Activated CD4-positive, alpha-beta T cell treated with anti-CD3 and anti-CD28 coated beads for 4 hours (primary cell): Measurements from ENCODE around the gene COPG2.
A peak's percentile ranks its signal among the peaks of the same experiment; 100 is the strongest.
"Not testable (repeated sequence)": the region's sequence is repeated elsewhere in the genome, so short reads cannot be mapped to it uniquely, and the experiment has no call there.

ENCODE experiments used
- DNase-seq, 2 donors: peaks; one replicate each; pipeline ENCODE4 v3.0.0-alpha.2; 2020

Gene COPG2, protein sequence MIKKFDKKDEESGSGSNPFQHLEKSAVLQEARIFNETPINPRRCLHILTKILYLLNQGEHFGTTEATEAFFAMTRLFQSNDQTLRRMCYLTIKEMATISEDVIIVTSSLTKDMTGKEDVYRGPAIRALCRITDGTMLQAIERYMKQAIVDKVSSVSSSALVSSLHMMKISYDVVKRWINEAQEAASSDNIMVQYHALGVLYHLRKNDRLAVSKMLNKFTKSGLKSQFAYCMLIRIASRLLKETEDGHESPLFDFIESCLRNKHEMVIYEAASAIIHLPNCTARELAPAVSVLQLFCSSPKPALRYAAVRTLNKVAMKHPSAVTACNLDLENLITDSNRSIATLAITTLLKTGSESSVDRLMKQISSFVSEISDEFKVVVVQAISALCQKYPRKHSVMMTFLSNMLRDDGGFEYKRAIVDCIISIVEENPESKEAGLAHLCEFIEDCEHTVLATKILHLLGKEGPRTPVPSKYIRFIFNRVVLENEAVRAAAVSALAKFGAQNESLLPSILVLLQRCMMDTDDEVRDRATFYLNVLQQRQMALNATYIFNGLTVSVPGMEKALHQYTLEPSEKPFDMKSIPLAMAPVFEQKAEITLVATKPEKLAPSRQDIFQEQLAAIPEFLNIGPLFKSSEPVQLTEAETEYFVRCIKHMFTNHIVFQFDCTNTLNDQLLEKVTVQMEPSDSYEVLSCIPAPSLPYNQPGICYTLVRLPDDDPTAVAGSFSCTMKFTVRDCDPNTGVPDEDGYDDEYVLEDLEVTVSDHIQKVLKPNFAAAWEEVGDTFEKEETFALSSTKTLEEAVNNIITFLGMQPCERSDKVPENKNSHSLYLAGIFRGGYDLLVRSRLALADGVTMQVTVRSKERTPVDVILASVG

DNA sequence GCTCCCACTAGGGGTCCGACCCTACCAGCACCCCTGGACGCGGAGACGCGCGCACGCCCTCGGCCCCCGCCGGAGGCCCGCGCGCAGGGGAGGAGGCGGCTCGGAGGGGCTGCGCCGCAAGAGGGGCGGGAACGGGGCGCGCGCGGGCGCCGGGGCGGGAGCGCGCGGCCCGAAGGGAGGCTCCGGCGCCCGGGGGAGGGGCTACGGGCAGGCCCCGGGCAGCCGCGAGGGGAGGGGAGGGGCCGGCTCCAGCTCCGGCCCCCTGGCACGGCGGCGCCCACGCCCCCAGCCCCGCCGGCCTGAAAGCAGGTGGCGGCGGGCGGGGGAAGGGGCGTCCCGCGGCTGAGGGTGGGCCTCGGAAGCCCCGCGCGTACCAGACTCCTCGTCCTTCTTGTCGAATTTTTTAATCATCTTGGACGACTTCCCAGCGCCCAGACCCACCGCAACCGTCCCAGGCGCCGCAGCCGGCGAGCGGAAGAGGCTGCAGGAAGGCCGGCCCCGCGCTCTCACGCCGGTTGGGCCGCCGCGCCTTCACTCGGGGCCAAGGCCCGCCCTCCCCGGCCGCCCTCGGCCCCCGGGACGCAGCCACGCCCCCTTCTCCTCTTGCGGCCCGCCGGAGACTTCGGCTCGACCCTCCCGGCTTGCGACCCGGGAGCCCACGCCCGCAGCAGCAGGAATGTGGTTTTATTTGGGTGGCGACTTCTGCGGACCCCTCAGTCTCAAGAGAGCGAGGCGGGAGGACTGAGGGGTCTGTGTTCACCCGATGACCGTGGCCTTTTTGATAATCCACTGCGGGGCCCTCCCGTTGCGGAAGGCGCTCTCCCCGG lies at the start of gene COPG2:
Gene COPG2 (minus strand): TSS at position 491 of the 827 bp plus-strand sequence. CDS start 80 bp downstream, at position 411.
- DNase-seq = peak; percentile 73

DNA sequence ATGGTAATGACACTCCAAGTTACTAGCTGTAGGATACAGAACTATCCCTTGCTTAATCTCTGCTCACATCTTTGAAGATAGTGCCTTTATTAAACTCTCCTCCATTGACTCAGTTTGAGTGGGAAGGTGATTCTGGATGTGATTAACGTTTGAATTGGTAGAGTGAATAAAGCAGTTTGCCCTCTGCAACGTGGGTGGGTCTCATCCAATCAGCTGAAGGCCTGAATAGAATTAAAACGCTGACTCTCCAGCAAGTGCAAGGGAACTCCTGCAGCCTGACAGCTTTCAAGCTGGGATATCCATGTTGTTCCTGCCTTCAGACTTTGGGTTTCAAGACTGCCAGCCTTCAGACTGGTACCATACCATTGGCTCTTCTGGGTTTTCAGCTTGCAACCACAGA lies 43.9 kb upstream of the COPG2 start:
- DNase-seq = no peak

DNA sequence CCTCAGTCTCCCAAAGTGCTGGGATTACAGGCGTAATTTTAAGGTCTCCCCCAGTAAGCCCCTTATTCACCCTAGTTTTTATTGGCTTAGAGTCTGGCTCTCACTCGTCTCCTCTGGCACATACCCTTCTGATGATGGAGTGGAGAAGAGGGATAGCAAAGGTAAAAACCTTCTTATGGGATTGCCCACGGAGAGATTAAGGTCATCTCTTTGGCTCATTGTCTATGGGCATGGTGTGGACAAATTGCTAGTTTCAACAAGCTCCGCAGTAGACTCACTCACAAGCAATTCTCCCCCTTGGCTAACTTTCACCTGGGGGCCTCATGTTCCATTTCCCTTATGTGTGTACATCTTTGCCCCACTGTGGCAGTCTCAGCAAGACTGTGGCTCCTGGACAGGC lies 40.2 kb upstream of the COPG2 start:
- DNase-seq = no peak

DNA sequence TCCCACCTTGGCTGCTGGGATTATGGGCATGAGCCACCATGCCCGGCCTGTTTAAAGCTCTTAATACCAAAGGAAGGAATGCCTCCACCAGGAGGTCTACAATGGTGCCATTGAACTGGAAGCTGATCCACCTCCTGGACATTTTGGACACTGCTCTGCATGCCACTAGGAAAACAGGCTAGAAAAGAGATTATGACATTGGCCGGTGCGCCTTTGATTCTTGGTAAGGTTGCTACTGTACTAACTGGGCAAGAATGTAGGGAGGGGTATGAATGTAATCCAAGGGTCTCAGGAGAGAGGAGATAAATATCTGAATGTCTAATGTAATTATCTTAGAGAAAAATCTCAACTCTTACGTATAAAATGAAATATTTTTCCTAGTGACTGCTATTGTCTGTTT lies 39.5 kb upstream of the COPG2 start:
- DNase-seq = no peak

DNA sequence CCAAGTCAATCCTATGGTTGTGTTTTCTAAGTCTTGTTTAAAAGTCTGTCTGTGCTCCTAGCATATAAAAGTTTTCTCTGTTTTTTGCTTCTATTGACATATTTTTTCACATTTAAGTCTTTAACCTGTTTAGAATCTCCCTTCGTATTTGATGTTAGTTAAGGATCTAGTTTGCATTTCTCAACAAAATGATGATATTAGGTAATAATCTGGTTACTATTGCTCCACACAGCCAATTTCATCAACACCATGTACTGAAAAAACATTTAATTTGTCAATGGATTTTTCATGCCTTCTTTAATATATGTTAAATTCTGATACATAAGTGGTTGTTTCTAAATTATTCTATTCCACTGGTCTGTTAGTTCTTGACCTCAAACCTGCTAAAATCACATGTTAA lies 35.3 kb upstream of the COPG2 start:
- DNase-seq = no peak

DNA sequence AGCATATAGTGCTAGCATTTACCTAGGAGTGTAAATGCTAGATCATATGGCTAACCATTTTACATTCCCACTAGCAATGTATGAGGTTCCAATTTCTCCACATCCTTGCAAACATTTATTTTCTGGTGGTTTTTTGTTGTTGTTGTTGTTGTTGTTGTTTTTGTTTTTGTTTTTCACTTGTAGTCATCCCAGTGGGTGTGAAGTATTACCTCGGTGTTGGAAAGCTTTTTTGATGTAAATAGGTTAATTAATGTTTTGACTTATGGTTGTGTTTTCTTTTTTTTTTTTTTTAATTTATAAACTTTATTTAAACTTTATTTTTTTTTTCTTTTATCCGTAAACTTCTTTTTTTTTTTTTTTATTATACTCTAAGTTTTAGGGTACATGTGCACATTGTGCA lies 33.1 kb upstream of the COPG2 start:
- DNase-seq = no peak

DNA sequence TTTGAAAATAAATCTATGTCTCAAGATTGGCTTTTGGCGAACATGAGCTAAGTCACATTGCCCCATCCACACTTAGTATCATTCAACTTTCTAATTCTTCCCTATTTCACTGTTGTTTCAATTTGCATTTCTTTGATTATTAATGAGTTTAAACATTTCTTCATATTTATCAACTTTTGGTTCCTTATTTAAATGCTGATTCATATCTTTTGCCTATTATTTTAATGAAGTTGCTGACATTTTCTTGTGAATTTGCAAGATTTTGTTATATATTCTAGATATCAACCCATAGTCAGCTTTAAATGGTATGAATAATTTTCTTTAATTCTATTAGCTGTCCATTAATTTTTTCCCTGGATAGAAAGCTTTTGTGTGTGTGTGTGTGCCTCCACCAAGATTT lies 32.2 kb upstream of the COPG2 start:
- no peak for DNase-seq

DNA sequence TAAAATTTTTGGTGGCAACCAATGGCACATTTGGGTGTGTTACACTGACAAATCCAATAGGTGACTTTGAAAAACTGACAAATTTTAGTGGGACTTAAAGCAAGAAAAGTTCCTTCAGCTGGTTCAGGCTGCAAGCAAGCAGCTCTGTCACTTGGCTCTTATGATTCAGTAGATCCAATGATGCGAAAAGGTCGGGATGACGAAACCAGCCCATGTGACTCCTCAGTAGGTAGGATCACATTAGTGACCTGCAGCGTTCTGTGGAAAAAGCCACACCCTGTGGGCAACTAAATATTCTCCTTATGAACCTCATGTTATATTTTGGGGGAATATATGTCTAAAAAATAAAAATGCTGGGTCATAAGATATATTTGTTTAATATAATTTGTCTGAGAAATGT lies 31.1 kb upstream of the COPG2 start:
- no peak for DNase-seq

DNA sequence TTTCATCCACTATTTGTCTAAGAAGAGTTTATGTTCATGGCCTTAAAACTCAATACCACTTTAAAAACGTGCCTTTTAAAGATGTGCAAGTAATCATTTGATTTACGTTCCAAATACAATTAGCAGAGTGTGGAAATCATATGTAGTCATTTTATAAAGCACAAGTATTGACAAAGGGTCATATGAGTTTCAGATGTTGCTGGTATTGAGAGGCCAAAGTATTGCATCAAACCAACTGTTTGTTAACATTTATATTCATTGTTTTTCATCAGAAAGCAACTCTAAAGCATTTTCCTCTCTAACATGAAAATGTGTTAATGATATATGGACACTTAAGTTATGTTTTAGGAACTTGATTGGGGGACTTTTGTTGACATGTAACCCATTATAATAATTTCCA lies 29.3 kb upstream of the COPG2 start:
- no peak for DNase-seq

DNA sequence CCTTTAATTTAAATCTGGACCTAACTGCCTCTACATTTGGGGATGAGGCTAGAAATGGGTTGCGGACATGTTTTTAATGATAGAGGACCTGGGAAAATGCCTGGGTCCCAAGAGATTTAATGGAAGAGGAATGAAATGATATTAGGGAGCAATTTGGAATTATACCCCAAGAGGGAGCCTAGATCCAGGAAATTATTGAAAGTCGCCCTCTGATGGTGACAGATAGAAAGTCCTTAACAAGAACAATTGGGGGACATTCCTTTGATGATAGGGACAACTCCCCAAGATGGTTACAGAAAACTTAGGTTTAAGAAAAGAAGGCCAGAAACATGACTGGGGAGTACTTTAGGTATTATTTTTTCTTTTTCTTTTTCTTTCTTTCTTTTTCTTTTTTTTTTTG lies 27.3 kb upstream of the COPG2 start:
- DNase-seq = no peak

DNA sequence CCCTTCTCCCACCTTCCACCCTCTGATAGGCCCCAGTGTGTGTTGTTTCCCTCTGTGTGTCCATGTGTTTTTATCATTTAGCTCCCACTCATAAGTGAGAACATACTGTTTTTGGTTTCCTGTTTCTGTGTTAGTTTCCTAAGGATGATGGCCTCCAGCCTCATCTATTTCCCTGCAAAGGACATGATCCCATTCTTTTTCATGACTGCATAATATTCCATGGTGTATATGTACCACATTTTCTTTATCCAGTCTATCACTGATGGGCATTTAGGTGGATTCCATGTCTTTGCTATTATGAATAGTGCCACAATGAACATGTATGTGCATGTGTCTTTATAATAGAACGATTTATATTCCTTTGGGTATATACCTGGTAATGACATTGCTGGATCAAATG lies 23.8 kb upstream of the COPG2 start:
- DNase-seq = not testable (repeated sequence)

DNA sequence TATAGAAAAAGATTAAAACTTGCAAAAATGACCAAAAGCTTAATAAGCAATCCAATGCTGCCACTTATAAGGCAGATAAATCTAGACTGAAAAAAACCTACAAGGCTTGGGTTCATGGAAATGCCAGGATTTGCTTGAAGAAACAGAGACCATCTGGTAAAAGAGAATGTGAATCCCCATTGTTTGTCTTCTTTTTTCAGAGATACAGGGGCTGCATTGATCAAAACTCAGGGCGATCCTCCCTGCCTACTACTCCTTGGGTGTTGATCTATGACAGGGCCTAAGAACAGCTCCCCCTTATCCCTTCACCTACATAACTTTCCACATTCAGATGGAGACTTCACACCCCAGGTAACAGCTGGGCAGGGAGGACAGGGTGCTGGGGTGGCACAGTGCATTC lies 21.1 kb upstream of the COPG2 start:
- DNase-seq = no peak

DNA sequence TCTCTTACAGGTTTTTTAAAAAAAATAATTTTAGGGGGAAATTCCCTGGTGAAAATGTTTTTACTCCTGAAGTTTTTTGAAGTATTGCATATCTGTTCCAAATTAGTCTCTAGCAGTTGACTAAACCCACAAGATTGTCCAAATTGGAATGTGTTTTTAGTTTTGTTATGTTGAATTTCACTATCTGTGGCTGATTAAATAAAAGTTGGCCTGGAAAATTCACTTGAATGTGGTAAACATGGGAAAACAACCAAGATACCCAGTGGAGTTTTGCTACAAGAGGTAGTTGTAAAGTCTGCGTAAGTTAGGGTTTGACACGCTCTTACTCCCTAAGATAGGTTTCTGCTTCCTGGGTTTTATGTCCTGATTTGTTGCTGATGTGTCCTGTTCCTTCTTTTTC lies 14.5 kb upstream of the COPG2 start:
- no peak for DNase-seq

DNA sequence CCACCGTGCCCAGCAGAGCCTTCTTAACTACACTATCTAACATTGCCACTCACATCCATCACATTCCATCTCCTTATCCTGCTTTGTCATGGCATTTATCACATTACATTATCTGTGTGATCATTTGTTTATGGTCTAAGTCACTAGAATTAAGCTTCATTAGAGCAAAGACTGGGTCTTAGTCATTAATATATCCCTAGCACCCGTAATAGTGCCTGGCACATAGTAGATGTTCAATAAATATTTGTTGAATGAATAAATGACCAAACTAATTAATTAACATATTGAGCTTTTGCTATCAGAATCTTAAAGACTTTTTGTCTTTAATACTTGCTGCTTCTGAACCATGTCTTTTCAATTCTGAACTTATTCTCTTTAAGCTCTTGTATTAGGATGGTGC lies 5.9 kb upstream of the COPG2 start:
- DNase-seq = no peak

DNA sequence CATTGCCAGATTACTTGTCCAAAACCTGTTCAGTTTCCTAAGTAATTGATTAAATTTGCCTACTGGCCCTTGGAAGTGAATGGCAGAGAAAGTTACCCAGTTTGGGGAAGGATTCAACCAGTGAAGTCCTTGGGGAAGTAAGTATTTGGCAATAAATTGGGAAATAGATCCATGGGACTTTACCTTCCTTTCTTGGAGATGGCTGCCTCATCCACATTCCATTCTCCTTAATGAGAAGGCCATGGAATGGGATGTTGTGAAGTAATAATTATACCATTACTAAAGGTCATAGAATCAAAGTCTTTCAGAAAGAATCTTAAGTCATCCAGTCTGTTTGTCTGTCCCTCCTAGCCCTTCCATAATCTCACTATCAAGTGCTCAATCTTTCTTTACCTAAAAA lies 4.5 kb upstream of the COPG2 start:
- no peak for DNase-seq

DNA sequence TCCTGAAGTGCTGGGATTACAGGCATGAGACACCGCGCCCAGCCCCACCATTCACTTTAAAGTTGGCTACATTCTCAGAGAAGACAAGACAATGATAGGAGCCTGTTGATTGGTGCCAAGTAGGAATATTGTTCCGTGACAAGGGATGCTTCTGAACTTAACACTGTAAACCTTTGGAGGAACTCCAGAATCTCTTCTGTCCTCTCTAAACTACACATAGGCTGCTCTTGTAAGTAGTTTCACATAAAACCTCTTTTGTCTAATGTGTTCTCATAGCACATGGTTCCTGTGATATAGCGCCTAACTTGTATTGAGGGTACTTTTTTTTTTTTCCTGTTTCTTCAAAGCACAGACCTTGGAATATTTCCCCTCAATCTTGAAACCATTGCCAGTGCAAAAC lies 3.6 kb upstream of the COPG2 start:
- DNase-seq = no peak

DNA sequence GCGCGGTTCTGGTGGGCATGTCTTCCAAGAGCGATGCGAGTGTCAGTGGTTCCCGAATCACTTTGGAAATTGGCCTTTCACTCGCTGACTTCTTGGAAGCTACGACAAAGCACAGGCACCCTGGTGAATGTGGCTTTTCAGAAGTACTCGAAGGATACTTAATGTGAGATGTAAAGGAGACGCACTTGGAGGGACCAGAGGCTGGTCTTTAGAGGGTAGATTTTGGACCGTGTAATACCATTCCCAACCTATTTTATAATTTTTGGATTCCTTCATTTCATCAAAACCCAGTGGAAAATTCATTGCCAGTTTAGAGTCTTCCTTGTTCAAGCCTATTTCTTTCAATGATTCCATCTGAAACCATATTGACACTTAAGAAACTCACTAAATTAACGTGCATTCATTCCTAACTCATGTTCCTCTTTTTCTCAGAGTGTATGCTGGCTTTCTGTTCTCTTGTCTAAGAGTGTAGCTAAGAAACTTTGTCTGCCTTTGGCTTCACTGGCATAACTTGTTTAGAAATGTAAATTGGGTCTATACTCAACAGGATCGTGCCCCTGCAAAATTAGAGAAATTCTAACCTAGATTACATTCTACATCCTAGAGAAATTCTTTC lies 645 bp upstream of the COPG2 start:
- no peak for DNase-seq

DNA sequence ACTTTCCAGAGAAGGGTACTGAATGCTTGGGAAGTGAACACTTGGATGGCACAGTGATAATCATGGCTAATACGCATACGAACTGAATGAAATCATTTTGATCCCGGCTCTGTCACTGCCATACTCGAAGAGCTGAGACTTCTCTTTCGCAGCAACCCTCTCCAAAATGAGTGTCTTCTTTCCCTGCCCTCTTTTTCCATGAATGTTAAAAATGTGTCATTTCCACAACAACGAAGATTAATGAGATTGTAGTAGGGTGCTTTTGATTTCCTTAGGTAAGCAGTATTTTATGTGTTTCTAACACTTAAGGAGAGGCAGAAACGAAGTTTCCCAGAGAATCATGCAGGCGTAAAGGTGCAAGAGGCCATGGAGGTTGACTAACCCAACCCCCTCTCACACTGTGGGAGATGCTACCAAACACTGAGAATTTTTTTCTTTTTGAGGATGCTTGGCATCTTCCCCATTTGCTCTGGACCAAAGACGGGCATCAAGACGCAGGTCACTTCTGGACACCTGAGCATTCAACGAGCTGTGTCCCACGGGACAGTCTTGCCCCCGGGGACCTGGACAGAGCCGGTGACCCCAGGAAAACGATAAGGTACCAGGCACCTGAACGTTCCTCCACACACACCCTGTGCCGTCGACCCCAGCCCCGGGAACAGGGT lies 823 bp downstream of the COPG2 start:
- no peak for DNase-seq

DNA sequence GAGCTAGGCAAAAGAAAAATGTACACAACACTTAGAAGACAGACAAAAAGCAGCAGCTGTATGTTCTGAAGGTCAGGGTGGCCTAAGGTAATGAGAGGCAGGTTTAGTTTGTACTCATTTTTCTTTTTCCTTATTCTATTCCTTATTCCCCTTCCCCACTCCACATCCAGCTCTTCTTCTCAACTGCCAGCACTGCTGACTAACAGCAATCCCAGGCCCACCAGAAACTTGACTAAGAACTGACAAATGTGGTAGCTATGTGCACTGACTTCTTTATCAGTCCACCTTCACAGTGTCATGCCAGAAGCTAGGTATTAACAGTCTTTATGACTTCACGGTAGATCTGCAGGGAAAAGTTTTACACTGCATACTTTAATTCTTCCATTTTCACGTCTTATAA lies 6.1 kb downstream of the COPG2 start:
- DNase-seq = no peak

DNA sequence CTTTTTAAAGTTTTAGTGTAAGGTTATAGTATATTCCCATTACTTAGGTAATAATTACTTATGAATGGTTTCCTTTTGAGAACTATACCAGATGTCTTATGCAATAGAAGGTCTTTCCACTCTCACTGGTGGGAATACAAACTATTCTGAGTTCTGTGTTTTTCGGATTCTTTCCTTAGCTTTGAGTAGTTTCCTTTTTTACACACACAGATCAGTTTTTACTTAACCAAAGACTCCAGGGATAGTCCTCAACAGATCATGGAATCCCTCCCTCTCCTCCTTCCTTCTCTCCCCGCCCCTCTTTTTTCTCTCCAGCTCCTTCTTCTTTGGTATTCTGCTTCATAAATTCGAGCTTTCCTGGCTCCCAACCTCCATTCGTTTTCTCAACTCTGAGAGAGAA lies 13.3 kb downstream of the COPG2 start:
- DNase-seq = no peak

DNA sequence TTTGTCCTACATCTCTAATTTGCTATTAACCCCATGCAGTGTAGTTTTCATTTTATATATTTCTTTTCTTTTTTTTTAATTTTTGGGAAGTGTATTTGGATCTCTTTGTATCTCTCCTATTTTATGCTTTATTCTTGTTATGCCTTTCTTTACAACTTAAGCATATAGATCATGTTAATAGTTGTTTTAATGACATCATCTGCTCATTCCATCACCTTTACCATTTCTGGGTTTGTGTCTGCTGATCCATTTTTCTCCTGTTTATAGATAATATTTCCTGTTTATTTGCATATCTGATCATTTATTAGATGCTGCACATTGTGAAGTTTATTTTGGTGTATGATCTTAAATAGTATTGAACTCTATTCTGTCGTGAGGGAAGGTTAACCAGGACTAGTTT lies 13.7 kb downstream of the COPG2 start:
- DNase-seq = no peak

DNA sequence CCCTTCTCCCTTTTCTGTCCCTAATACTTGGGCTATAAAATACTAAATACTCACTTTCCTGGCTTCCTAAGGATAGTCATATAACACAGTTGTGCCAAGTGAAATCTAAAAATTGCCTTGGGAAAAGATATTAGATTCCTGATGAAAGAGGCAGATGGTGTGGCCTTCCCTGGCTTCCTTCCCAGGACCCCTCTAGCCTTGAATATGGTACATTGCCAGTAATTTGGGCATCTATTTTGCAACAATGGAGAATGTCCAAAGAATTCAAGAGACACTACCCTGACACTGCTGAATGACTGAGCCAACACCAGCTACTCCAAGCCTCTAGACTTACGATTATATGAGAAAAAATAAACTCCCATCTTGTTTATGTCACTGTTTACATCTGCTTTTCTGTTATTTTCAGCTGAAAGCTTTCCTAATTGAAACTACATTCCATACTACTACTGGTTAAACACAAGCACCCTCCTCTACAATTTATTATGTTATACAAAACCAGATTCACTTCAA lies 17.9 kb downstream of the COPG2 start:
- DNase-seq = no peak
